ENCODE results near the gene MAN1A1. TPM values are rescaled to one million over a fixed set of nuclear protein-coding genes. Genes with fewer than 3 reads are reported as not detected.
"Not testable (repeated sequence)": the region's sequence is repeated elsewhere in the genome, so short reads cannot be mapped to it uniquely, and the experiment has no call there.

The MAN1A1 gene
- total RNA-seq, 1 donor from 2014 or later = 18.3 TPM

DNA sequence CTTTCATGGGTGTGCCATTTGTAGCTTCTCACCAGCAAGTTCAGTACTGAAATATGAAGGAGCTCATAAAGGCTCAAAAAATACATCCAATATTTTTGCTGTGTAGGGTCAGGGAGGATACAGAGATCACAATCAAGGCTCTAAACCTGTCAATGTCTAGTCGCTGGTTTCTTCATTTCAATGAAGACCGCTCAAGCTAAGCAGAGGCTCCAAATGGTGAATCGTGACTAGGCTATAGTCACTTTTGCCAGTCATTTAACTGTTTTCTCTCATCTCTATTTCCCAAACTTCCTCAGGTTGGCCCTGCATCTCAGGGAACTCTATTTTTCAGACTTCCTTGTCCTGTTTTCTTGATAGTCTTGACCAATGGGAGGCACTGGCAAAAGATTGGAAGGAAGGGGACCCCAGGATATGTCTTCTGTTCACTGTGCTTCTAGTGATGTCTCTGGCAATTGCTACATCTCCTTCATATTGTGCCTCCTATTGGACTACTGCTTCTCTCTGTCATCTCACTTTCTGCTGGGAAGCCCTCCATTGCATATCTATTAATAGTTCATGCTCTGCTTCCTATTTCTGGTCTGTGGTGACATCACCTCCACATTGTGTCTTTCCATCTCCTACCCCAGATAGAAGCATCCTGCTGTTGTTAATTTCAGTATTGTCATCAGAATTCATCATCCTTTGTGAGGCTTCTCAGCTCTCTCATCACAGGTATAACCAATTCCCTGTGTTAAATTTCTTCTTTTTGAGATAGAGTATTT is 183.4 kb downstream of the MAN1A1 start:
- no peak for DNase-seq
- intact Hi-C loops (cut with micrococcal nuclease) = no loop called here
- ATAC-seq = peak; percentile 60

DNA sequence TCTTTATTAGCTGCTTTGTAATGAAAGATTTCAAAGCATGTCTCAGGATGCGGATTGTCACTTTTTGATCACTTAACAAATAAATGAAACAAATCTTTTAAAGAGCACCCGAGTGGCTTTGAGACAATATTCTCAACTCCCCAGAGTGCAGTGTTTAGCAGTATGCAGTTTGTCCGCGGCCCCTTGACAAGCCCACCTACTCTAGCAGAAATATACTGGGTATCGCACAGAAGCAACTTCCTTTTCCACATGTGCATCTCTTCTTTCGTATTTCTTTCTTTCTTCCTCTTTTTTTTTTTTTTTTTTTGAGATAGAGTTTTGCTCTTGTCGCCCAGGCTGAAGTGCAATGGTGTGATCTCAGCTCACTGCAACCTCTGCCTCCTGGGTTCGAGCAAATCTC is 186.6 kb downstream of the MAN1A1 start:
- no peak for ATAC-seq
- intact Hi-C loops (cut with micrococcal nuclease) = no loop called here

DNA sequence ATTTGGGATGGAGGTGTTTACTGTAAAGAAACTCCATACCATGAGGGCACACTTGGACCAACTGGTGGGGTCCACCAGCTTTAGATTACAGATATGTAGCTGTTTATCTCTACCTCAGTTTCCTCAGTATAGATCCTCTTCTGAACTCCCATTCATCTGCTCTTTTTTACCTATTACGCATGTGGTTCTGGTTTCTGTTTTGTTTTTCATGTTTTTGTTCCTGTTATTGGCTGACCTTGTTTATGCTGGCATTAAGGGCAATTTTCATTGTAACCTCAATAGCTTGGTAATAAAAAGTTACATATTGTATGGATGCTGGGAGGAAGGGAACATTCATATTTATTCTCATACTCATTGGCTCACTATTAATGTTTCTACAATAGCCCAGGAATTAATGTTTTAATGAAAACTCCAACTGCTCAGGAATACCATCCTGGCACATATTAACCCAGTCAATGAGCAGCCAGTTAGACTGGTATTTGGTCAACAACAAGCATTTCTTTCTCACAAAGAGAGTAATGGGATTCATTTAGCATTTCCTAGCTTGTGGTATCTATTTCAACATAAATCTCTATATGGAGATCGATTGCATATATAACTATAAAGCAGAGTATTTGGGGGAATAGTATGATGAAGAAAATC is 187.3 kb downstream of the MAN1A1 start:
- no peak for ATAC-seq
- no peak for DNase-seq
- intact Hi-C loops (cut with micrococcal nuclease) = no loop called here

More for the DNA sequence above, 186.6 kb downstream of the MAN1A1 start:
- DNase-seq = no peak

DNA sequence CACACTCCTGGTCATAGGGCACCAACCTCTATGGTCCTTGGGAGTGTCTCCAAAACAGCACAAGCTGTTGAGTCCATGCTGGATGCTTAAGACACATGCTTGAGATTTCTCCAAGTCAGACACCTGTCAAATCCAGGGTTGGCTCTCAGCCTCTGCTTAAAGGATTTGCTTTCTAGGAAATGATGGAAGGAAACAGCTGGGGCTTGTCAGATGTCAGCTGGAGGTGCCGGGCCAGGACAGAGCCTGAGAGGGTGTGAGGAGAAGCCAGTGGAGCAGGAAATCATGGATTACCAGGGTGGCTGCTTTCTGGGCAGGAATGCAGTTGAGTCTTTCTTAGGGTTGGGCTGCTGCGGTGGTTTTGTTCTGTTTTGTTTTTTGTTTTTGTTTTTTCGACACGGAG is 188.1 kb downstream of the MAN1A1 start:
- ATAC-seq (no peak), DNase-seq (no peak)
- intact Hi-C loops (cut with micrococcal nuclease) = no loop called here

DNA sequence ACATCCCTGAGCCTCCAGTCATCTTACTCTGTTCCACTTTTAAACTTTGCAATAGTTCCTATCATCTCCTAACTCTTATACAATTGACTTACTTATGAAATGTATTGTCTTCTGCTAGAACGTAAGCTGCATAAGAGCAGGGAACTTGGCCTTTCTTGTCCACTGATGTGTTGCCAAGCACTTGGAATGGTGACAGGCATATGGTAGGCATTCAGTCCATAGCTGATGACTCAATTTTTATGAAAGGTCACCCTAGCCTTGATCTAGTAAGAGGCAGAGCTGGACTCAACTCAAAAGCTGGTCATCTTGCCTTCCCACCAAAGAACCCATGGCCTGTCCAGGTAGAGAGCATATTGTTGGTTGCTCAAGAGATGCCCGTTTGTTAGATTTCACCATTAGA is 188.7 kb downstream of the MAN1A1 start:
- ATAC-seq = no peak
- no peak for DNase-seq
- intact Hi-C loops (cut with micrococcal nuclease) = no loop called here

DNA sequence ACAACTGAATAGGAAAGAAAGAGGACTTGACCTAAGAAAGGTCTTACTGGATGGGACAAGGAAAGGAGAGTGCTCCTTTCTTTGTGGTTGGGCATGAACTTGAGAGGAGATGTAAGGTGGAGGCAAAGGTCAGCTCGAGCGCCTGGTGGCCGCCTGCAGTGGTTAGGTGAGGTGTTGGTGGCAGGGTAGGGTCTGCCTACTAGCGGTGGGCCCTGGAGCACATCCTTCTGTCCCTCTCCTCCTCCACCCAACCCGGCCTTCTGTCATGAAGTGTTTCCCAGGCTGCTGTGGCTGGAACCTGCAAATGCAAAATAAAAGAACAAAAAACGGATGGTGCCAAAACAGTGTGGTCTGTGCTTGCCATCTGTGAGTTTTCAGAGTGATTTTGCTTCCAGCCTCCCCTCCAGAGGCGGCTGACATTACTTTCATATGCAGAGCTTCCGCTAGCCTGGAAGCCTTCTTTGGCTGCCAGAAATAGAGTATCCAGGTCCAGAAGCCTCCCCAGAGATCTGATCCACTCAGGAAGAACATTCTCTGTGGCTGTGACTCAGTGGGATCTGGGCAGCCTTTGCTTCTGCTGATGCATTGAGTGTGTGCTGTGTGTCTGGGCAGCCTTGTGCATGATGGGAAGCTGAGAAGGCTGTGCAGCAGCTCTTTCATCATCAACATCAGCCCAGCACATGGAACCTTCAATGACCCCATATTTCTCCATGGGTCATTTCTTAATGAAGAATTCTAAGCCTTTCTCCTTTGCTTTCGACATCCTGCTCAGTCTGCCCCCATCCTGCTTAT is 191.3 kb downstream of the MAN1A1 start:
- peak; percentile 66 for DNase-seq
- peak; percentile 94 for ATAC-seq
- intact Hi-C loops (cut with micrococcal nuclease) = no loop called here

DNA sequence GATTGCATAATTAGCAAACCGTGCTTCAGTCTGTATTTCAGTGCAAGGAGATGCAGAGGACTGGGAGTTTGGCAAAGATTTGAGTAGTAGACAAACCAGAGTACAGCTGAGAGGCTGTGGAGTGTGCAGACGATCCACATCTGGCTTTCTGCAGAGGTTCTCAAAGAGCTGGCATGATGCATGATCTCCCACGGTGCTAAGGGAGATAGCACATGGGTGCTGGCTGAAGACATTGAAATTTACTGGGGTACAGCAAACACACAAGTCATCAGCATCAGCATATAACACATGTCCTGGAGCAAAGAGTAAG is 192.1 kb downstream of the MAN1A1 start:
- intact Hi-C loops (cut with micrococcal nuclease) = no loop called here
- ATAC-seq (peak; percentile 56), DNase-seq (no peak)

DNA sequence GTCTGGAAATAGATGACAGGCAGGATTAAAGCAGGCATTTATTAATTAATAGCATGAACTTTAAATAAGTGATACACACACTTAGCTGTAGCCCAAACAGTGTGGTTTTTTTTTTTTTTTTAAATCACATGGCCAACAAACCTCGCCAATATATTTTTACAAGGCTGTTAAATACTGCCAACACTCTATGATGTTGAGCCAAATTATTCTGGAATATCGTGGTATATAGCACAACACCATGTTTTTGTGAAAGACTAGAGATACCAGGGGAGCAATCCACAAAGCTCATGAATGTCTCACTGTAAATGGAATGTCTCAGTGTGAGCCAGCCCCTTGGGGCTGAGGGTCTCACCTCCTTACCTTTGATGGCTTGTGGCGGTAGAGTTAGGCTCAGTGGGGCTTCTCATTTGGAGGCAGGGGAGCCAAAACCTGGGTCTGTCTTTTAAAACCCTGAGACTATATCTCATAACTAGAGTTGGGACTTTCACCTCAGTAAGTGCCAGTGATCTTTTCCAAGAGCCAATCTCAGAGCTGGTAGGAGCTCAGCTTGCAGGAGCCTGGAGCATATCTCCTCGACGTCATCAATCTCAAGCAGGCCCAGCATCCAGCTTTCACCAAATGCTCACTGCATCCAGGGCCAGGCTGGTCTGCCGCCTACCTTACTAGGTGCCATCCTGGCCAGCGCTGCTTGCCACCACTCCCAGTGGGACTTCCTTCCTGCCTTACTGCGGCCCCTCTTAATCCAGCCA is 192.6 kb downstream of the MAN1A1 start:
- ATAC-seq (peak; percentile 6), DNase-seq (peak; percentile 40)
- intact Hi-C loops (cut with micrococcal nuclease) = no loop called here

DNA sequence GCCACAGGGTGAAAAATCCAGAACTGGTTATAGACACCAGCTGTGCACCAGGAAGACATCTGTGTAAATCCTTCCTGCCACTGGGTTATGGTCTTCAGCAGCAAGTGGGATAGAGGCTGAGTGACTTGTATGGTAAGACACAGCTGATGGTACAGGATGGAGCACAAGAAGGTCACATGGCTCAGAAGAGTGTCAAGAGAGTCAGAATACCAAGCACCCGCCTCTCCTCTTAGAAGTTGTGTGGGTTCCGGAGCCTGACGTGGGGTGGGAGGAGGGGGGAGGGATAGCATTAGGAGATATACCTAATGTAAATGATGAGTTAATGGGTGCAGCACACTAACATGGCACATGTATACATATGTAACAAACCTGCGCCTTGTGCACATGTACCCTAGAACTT is 193.5 kb downstream of the MAN1A1 start:
- ATAC-seq; intact Hi-C loops (cut with micrococcal nuclease); DNase-seq: not testable (repeated sequence)

DNA sequence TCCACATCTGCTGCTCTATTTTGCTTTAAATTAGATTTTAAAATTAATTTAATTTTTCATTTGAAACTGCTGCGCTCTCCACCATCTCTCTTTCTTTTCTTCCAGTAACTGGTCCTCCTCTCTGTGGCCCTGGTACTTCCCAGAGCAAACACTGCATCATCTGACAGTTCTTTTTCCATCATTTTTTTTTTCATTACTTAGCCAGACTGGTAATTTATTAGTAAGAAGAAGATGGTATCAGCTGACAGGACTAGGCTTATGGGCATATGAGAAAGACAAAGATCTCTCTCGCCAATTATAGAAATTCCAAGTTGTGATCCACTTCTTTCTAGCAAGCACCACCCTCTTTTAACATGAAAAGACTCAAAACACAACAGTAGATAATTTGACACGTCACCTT is 197.4 kb downstream of the MAN1A1 start:
- intact Hi-C loops (cut with micrococcal nuclease) = no loop called here
- ATAC-seq (no peak), DNase-seq (no peak)

DNA sequence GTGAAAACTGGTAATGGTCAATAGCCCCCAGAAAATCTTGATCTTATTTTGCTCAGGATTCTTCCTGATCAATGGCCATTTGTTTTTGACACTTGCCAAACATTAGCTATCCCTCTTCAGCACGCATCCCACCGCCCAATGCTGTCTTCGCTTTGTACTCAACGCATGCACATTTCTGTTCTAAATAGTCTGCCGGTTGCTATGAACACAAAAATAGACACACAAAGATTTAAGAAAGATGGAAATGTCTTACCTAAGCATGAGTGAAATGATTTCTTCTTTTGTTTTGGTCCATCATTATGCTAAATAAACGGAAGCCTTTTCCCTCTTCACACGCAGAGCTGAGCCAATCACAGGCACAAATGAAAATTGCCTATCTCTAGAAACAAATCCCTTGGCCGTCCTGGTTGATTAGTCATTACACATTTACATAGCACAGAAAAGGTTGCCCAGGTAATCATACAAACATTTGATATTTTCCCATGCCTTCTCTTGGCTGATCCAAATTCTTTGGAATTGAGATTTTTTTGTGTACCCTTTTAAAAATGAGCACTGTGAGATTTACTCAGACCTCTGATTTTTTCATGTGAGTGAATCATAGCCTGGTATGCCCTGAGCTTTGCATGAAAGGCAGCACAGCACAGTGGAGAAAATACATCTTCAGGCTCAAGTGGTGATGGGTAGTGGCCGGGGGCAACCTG is 200.6 kb downstream of the MAN1A1 start:
- ATAC-seq (no peak), DNase-seq (no peak)
- intact Hi-C loops (cut with micrococcal nuclease) = no loop called here

DNA sequence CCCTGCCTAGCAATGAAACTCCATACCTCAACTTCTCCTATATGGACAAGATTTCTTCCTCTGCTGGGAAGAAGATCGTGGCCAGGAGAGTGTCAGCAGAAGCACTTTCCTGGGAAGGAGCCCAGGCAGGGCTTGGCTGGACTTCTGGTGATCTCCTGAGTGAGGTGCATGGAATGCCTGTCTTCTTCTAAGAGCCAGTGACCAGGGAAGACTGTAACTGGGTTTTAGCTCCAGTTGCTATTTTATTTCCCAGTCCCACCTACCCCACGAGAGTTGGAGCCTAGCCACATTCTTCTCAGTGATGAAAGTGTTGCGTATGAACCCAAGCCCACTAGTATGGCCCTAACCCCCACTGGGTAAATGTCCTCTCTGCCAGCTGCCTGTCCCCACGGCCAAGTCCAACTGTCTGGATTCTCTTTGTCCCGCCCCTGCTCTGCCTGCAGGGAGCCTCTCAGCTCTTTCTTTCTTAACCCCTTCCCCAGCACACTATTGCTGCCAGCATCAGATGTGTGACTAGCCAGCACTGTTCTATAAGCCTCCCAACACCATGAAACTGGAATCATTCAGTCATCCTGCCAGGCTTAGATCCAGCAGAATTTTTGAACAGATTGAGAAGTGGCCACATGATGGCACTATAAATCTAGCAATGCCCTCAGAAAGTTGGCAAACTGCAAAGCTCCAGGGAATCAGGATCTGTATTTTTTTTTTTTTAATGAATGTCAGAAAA is 201.3 kb downstream of the MAN1A1 start:
- DNase-seq (no peak), ATAC-seq (peak; percentile 85)
- intact Hi-C loops (cut with micrococcal nuclease) = no loop called here

DNA sequence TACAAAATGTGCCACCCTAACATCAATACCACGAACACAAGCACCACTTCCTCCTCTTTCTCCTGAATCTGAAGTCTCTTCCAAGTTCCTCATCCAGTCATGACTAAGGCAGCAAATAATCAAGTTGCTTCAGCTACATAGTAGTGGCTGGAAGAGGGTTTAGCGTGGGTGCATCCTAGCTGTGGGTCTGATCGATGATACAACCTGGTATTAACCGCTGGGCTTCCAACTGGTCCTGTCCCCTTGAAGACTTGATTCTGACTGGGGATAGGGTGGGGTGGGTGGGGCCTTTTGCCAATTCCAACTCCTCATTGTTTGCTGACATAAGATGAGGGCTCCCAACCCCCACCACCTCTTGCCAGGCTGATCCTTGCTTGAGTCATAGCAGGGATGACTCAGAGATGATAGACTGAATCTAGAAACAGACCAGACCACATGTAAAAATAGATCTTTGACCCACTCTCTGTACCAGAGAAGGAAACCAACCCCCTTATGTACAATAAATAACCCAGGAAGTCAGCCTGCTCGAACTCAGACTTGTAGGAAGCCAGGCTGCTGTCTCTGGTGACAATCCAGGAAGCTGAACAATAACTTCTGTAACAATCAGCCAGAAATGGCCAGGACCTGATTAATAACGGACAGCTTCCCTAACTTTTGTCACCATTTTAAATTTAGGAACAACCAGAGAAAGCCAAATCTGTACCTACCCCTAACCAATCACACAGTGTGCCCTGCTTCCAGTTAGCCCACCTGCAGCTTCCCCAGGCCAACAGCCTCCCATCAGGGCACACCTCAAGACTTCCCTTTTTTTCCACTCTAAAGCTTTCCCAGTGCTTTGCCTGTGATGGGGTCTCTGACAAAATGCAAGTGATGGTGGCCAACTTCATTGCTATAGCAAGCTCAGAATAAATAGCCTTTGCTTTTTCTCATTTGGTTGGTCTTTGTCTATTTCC is 202.2 kb downstream of the MAN1A1 start:
- ATAC-seq = peak; percentile 86
- peak; percentile 37 for DNase-seq

DNA sequence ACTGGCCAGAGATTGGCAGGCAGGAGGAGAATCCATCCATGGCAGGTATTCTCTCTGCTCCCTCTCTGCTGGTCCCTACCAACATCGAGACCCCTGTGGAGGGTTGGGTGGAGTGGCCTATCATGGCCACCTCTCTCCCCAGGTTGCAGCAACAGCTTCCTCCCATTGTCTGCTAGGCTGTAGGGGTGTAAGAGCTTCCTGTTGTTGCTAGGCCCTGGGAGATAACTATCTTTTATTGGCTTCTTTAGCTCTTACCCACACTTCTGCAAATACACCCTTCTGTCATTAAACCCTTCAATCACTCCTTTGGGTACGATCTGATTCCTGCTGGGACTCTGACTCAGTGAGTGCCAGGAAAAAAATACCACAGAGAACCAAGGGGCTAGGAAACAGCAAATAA is 204.4 kb downstream of the MAN1A1 start:
- intact Hi-C loops (cut with micrococcal nuclease) = no loop called here
- no peak for ATAC-seq
- no peak for DNase-seq

More for the DNA sequence above, 202.2 kb downstream of the MAN1A1 start:
- intact Hi-C loops (cut with micrococcal nuclease) = no loop called here

DNA sequence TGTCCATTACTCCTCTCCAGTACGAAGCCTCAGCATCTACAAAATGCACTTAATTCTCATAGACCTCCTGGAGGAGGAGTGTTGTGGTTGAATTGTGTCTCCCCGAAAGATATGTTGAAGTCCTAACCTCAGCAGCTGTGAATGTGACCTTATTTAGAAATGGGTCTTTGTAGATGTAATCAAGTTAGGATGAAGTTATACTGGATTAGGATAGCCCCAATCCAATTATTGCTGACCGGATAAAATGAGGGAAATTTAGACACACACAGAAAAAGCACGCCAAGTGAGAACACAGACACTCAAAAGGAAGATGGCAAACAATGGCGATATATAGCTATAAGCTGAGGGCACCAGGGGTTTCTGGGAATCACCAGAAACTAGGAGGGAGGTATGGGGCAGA is 206.9 kb downstream of the MAN1A1 start:
- intact Hi-C loops (cut with micrococcal nuclease) = no loop called here
- no peak for ATAC-seq
- DNase-seq = no peak

DNA sequence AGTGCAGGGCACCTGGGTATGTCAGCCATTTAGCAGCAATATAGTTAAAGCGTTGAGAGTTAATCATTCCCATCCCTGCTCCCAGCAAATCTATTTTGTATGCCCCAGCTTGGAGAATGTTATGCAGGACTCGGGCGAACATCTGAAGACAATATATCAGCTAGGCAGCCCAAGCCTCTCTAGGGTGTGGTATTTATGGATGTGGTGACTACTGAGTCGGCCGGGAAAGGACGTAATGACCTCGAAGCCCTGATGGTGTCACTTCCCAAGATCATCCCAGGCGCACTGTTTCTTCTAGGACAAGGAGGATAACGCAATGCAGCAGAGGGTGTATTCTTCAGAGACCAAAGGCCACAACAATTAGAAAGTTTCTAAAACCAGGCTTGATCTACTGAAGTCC is 207.5 kb downstream of the MAN1A1 start:
- no peak for ATAC-seq
- intact Hi-C loops (cut with micrococcal nuclease) = no loop called here

More for the DNA sequence above, 207.5 kb downstream of the MAN1A1 start:
- no peak for DNase-seq
